ENCODE data around the gene CHRM4. TPM values are rescaled to one million over a fixed set of nuclear protein-coding genes. Genes with fewer than 3 reads are reported as not detected.

Gene CHRM4
- total RNA-seq, 2 donors from 2014 or later, result 0.46 TPM; not detected in 1

- no peaks in the 10 kb centered on the region for H3K9me3 Mint-ChIP-seq
- no peak overlapping the region for H3K27ac Mint-ChIP-seq
- Histone ChIP-seq H3K9ac (ENCODE audit: extremely low read depth, low read length, poor library complexity, severe bottlenecking) (no peak overlapping the region), H3K36me3 (ENCODE audit: control insufficient read depth, insufficient read depth, low read length) (peaks cover 2% of the 10 kb centered on the region), H3K4me1 (ENCODE audit: control insufficient read depth, insufficient read depth, low read length) (peaks cover 18% of the 10 kb centered on the region), H3K27ac (ENCODE audit: low read depth, low read length) (no peak overlapping the region), H3K27me3 (ENCODE audit: control insufficient read depth, insufficient read depth, low read length, poor library complexity, severe bottlenecking) (peaks cover 64% of the 10 kb centered on the region), H3K4me3 (ENCODE audit: low read length) (peak overlapping the region; percentile 73), H3K9me3 (ENCODE audit: control insufficient read depth, low read length) (no peaks in the 10 kb centered on the region)
- peak overlapping the region; percentile 46 for H3K4me3 Mint-ChIP-seq
- peaks cover 72% of the 10 kb centered on the region for H3K27me3 Mint-ChIP-seq (ENCODE audit: insufficient read depth)
- 13 to 15% methylated on average over 18 to 49 of the region's 49 CpGs for WGBS, 2 experiments (ENCODE audit: insufficient coverage in 1 of 2, insufficient read length in 1 of 2)
- no peak for TF ChIP-seq CTCF (conservative IDR thresholded peaks at IDR 0.05)
- H3K36me3 Mint-ChIP-seq (ENCODE audit: low read depth), result peaks cover 3% of the 10 kb centered on the region
- peak; percentile 66 for DNase-seq
- H3K4me1 Mint-ChIP-seq, result peaks cover 25% of the 10 kb centered on the region
These were observed 1.0 kb downstream of the CHRM4 start for GRCh38 chr11:46390331-46391171.

GRCh38 chr11:46389450-46390330 is 1.9 kb downstream of the CHRM4 start:
- peak; percentile 95 for DNase-seq
- Histone ChIP-seq H3K4me1 (ENCODE audit: control insufficient read depth, insufficient read depth, low read length) (peaks cover 18% of the 10 kb centered on the region), H3K36me3 (ENCODE audit: control insufficient read depth, insufficient read depth, low read length) (no peaks in the 10 kb centered on the region), H3K9me3 (ENCODE audit: control insufficient read depth, low read length) (no peaks in the 10 kb centered on the region), H3K27ac (ENCODE audit: low read depth, low read length) (no peak overlapping the region), H3K9ac (ENCODE audit: extremely low read depth, low read length, poor library complexity, severe bottlenecking) (no peak overlapping the region), H3K4me3 (ENCODE audit: low read length) (peak overlapping the region; percentile 73), H3K27me3 (ENCODE audit: control insufficient read depth, insufficient read depth, low read length, poor library complexity, severe bottlenecking) (peaks cover 73% of the 10 kb centered on the region)
- Mint-ChIP-seq H3K27ac (no peak overlapping the region), H3K4me1 (peaks cover 25% of the 10 kb centered on the region), H3K9me3 (no peaks in the 10 kb centered on the region), H3K4me3 (peak overlapping the region; percentile 46), H3K36me3 (ENCODE audit: low read depth) (no peaks in the 10 kb centered on the region), H3K27me3 (ENCODE audit: insufficient read depth) (peaks cover 77% of the 10 kb centered on the region)
- WGBS, 2 experiments (ENCODE audit: insufficient coverage in 1 of 2, insufficient read length in 1 of 2), result 4 to 5% methylated on average over 49 to 80 of the region's 80 CpGs
- peak; percentile 97 for TF ChIP-seq CTCF (conservative IDR thresholded peaks at IDR 0.05)

GRCh38 chr11:46388619-46389449 is 2.7 kb downstream of the CHRM4 start:
- Histone ChIP-seq H3K27ac (ENCODE audit: low read depth, low read length) (no peak overlapping the region), H3K9me3 (ENCODE audit: control insufficient read depth, low read length) (no peaks in the 10 kb centered on the region), H3K4me3 (ENCODE audit: low read length) (peak overlapping the region; percentile 73), H3K4me1 (ENCODE audit: control insufficient read depth, insufficient read depth, low read length) (peaks cover 18% of the 10 kb centered on the region), H3K27me3 (ENCODE audit: control insufficient read depth, insufficient read depth, low read length, poor library complexity, severe bottlenecking) (peaks cover 77% of the 10 kb centered on the region), H3K36me3 (ENCODE audit: control insufficient read depth, insufficient read depth, low read length) (peaks cover 2% of the 10 kb centered on the region), H3K9ac (ENCODE audit: extremely low read depth, low read length, poor library complexity, severe bottlenecking) (no peak overlapping the region)
- H3K27ac Mint-ChIP-seq, result no peak overlapping the region
- WGBS, 2 experiments (ENCODE audit: insufficient coverage in 1 of 2, insufficient read length in 1 of 2), result 7 to 9% methylated on average over 11 to 21 of the region's 21 CpGs
- H3K4me3 Mint-ChIP-seq, result peak overlapping the region; percentile 46
- no peak for TF ChIP-seq CTCF (conservative IDR thresholded peaks at IDR 0.05)
- no peaks in the 10 kb centered on the region for H3K9me3 Mint-ChIP-seq
- peak; percentile 88 for DNase-seq
- H3K27me3 Mint-ChIP-seq (ENCODE audit: insufficient read depth), result peaks cover 83% of the 10 kb centered on the region
- H3K36me3 Mint-ChIP-seq (ENCODE audit: low read depth), result peaks cover 4% of the 10 kb centered on the region
- peaks cover 25% of the 10 kb centered on the region for H3K4me1 Mint-ChIP-seq

Measured in endodermal cell (in vitro differentiated cells).